Suprapubic skin (tissue), 4 donors: Measurements from ENCODE around the gene ELAVL2.

Experiments used
- EP300 ChIP-seq: sonication (generic); formaldehyde crosslinking; IDR thresholded peaks from one replicate; pipeline ENCODE4 v1.6.1; 2017; ENCODE audit warnings: antibody characterized with exemption
- POLR2A ChIP-seq, 2 donors: fragments of 450-650 bp; IDR thresholded peaks; one replicate each; pipeline ENCODE4 v1.6.1; 2017; ENCODE audit warnings: antibody characterized with exemption in 2 of 2, mild to moderate bottlenecking in 2 of 2, moderate library complexity in 2 of 2
- POLR2AphosphoS5 ChIP-seq, 3 donors: sonication (generic); formaldehyde crosslinking; IDR thresholded peaks; one replicate each; pipeline ENCODE4 v1.6.1; 2017; ENCODE audit warnings: antibody characterized with exemption in 3 of 3
- TF ChIP-seq, protein P1 (sequence below), 2 donors: fragments of 200-600 bp in 1 of 2; fragments of 450-650 bp in 1 of 2; sonication (generic) in 1 of 2; IDR thresholded peaks; one replicate each; pipeline ENCODE4 v1.5.1; 2016 to 2019; ENCODE audit warnings: antibody characterized with exemption in 2 of 2, mild to moderate bottlenecking in 1 of 2, moderate library complexity in 1 of 2

GRCh38 chr9:23829580-23830475, 3.8 kb upstream of the ELAVL2 start:
- TF ChIP-seq POLR2A (IDR thresholded peaks at IDR 0.05) (no peak), POLR2AphosphoS5 (IDR thresholded peaks at IDR 0.05) (no peak), EP300 (no peak)
- TF ChIP-seq, protein P1, sequence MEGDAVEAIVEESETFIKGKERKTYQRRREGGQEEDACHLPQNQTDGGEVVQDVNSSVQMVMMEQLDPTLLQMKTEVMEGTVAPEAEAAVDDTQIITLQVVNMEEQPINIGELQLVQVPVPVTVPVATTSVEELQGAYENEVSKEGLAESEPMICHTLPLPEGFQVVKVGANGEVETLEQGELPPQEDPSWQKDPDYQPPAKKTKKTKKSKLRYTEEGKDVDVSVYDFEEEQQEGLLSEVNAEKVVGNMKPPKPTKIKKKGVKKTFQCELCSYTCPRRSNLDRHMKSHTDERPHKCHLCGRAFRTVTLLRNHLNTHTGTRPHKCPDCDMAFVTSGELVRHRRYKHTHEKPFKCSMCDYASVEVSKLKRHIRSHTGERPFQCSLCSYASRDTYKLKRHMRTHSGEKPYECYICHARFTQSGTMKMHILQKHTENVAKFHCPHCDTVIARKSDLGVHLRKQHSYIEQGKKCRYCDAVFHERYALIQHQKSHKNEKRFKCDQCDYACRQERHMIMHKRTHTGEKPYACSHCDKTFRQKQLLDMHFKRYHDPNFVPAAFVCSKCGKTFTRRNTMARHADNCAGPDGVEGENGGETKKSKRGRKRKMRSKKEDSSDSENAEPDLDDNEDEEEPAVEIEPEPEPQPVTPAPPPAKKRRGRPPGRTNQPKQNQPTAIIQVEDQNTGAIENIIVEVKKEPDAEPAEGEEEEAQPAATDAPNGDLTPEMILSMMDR (IDR thresholded peaks at IDR 0.05) = no peak
